ENCODE data around the gene HIPK3. TPM values are rescaled to one million over a fixed set of nuclear protein-coding genes. Genes with fewer than 3 reads are reported as not detected.

HIPK3 gene
- total and polyA plus RNA-seq, 7 donors = 10.6 to 417 (median 277) TPM

DNA sequence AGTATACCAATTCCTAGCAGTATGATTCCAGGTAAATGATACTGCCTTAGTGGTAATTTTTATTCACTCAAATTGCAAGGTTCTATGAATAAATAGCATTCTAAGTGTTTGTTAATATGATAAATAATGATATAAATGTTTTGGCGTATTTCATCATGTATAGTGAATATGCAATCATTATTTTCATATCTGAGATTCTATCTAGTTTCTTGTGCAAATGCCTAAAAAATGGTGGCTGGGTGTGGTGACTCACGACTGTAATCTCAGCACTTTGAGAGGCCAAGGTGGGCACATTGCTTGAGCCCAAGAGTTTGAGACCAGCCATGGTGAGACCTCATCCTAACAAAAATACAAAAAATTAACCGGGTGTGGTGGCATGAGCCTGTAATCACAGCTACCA lies 13.9 kb downstream of the HIPK3 start:
- no peak for DNase-seq
- Histone ChIP-seq H3K9me3 (no peaks in the 10 kb centered on the region), H3K4me3 (no peak overlapping the region), H3K27ac (no peak overlapping the region), H3K4me1 (peaks cover 0 to 89% (median 77%) of the 10 kb centered on the region in 4 donors), H3K36me3 (no peaks in the 10 kb centered on the region), H3K27me3 (no peaks in the 10 kb centered on the region)
- TF ChIP-seq POLR2A (IDR thresholded peaks at IDR 0.05) (no peak), EP300 (IDR thresholded peaks at IDR 0.05) (no peak), POLR2AphosphoS5 (IDR thresholded peaks at IDR 0.05) (no peak)
- TF ChIP-seq, protein P1, sequence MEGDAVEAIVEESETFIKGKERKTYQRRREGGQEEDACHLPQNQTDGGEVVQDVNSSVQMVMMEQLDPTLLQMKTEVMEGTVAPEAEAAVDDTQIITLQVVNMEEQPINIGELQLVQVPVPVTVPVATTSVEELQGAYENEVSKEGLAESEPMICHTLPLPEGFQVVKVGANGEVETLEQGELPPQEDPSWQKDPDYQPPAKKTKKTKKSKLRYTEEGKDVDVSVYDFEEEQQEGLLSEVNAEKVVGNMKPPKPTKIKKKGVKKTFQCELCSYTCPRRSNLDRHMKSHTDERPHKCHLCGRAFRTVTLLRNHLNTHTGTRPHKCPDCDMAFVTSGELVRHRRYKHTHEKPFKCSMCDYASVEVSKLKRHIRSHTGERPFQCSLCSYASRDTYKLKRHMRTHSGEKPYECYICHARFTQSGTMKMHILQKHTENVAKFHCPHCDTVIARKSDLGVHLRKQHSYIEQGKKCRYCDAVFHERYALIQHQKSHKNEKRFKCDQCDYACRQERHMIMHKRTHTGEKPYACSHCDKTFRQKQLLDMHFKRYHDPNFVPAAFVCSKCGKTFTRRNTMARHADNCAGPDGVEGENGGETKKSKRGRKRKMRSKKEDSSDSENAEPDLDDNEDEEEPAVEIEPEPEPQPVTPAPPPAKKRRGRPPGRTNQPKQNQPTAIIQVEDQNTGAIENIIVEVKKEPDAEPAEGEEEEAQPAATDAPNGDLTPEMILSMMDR (IDR thresholded peaks at IDR 0.05) = no peak
- 90 to 92% methylated on average over 3 of the region's 3 CpGs for WGBS, 2 donors
- intact Hi-C loops (cut with DNase I) = no loop called here

- TF ChIP-seq EP300 (IDR thresholded peaks at IDR 0.05) (no peak), POLR2AphosphoS5 (IDR thresholded peaks at IDR 0.05) (no peak), POLR2A (IDR thresholded peaks at IDR 0.05) (no peak)
- TF ChIP-seq, protein P1 (IDR thresholded peaks at IDR 0.05) = no peak
These were observed 15.3 kb downstream of the HIPK3 start for GRCh38 chr11:33272338-33273107.

DNA sequence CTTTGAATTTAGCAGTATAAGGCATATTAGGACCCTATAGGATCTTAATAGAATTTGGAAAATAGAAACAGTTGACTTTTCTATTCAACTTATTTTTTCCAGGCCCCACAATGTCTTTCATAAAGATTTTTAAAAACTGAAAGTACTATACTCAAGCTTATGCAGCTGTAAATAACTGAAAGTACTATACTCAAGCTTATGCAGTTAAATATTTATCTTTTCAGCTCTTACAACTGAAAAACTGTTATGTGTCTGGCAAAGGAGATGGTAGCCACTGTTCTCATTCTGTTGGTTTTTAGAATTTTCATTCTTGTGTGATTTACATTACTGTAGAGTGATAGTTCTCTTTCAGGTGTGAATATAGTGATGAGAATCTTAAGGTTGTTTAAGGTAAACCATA lies 16.5 kb downstream of the HIPK3 start:
- Histone ChIP-seq H3K4me3 (no peak overlapping the region), H3K27ac (peak overlapping the region; percentile 32 to 68 (median 48)), H3K4me1 (peaks cover 0 to 90% (median 78%) of the 10 kb centered on the region in 4 donors), H3K36me3 (no peaks in the 10 kb centered on the region), H3K9me3 (no peaks in the 10 kb centered on the region), H3K27me3 (no peaks in the 10 kb centered on the region)
- TF ChIP-seq EP300 (IDR thresholded peaks at IDR 0.05) = no peak
- TF ChIP-seq, protein P1 (IDR thresholded peaks at IDR 0.05) = no peak
- no peak for TF ChIP-seq POLR2A (IDR thresholded peaks at IDR 0.05)
- no peak for TF ChIP-seq POLR2AphosphoS5 (IDR thresholded peaks at IDR 0.05)
- no peak for DNase-seq
- intact Hi-C loops (cut with DNase I) = no loop called here

More at GRCh38 chr11:33272338-33273107, 15.3 kb downstream of the HIPK3 start:
- H3K36me3 ChIP-seq = no peaks in the 10 kb centered on the region
- H3K27ac ChIP-seq = peak overlapping the region in 2 of 4 donors; percentile 26 to 68
- 87 to 89% methylated on average over 13 of the region's 13 CpGs for WGBS, 2 donors
- no peak for DNase-seq
- H3K27me3 ChIP-seq = no peaks in the 10 kb centered on the region
- intact Hi-C loops (cut with DNase I) = no loop called here
- no peaks in the 10 kb centered on the region for H3K9me3 ChIP-seq
- H3K4me3 ChIP-seq = no peak overlapping the region
- H3K4me1 ChIP-seq = peaks cover 0 to 90% (median 78%) of the 10 kb centered on the region in 4 donors

GRCh38 chr11:33280411-33280810 lies 23.2 kb downstream of the HIPK3 start:
- H3K4me3 ChIP-seq = no peak overlapping the region
- H3K27ac ChIP-seq = no peak overlapping the region
- H3K27me3 ChIP-seq = no peaks in the 10 kb centered on the region
- peaks cover 0 to 65% (median 54%) of the 10 kb centered on the region in 4 donors for H3K4me1 ChIP-seq
- intact Hi-C loops (cut with DNase I) = no loop called here
- no peaks in the 10 kb centered on the region for H3K9me3 ChIP-seq
- H3K36me3 ChIP-seq = no peaks in the 10 kb centered on the region
- DNase-seq = no peak
- TF ChIP-seq, protein P1 (IDR thresholded peaks at IDR 0.05) = no peak
- TF ChIP-seq EP300 (IDR thresholded peaks at IDR 0.05) (no peak), POLR2A (IDR thresholded peaks at IDR 0.05) (no peak), POLR2AphosphoS5 (IDR thresholded peaks at IDR 0.05) (no peak)

Data from sigmoid colon (tissue), 7 donors.